ENCODE data around the gene MED14. TPM values are rescaled to one million over a fixed set of nuclear protein-coding genes. Genes with fewer than 3 reads are reported as not detected.

Gene MED14
- total RNA-seq, 1 donor: 34.7 TPM

DNA sequence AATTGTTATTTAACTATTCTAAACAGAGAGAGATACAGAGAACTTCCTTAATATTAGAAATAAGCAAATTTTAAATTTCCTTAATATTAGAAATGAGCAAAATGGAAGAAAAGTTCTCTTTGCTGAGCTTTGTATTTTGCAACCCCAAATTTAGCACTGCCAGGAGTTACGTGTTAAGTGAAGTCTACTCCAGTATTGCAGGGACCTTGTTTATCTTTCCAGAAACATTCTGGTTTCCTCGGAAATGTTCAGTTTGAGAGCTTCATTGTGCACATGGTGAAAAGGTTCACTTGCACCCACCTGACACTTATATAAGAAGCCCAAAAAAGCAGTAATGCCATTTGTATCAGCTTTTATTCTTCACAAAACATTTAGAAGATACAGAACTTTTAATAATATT, 81.8 kb downstream of the MED14 start:
- TF ChIP-seq, protein P1, sequence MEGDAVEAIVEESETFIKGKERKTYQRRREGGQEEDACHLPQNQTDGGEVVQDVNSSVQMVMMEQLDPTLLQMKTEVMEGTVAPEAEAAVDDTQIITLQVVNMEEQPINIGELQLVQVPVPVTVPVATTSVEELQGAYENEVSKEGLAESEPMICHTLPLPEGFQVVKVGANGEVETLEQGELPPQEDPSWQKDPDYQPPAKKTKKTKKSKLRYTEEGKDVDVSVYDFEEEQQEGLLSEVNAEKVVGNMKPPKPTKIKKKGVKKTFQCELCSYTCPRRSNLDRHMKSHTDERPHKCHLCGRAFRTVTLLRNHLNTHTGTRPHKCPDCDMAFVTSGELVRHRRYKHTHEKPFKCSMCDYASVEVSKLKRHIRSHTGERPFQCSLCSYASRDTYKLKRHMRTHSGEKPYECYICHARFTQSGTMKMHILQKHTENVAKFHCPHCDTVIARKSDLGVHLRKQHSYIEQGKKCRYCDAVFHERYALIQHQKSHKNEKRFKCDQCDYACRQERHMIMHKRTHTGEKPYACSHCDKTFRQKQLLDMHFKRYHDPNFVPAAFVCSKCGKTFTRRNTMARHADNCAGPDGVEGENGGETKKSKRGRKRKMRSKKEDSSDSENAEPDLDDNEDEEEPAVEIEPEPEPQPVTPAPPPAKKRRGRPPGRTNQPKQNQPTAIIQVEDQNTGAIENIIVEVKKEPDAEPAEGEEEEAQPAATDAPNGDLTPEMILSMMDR (IDR thresholded peaks at IDR 0.05; ENCODE audit: extremely low read depth, low read depth, low read length): no peak
- Histone ChIP-seq H3K4me1 (ENCODE audit: insufficient read depth, low read length) (no peaks in the 10 kb centered on the region), H2AFZ (ENCODE audit: low read length) (no peak overlapping the region), H3K27ac (ENCODE audit: low read depth, low read length) (no peak overlapping the region), H3K27me3 (ENCODE audit: insufficient read depth, low read length) (peaks cover 4% of the 10 kb centered on the region), H3K79me2 (ENCODE audit: insufficient read depth, low read length) (no peaks in the 10 kb centered on the region), H3K4me2 (ENCODE audit: insufficient read depth, low read length) (no peak overlapping the region), H3K9me3 (ENCODE audit: low read depth, low read length) (no peaks in the 10 kb centered on the region), H3K36me3 (ENCODE audit: insufficient read depth, low read length) (peaks cover 10% of the 10 kb centered on the region), H3K4me3 (ENCODE audit: insufficient read depth, low read length) (no peak overlapping the region), H4K20me1 (ENCODE audit: insufficient read depth, low read length) (no peaks in the 10 kb centered on the region)
- no peak for DNase-seq (ENCODE audit: insufficient read length, low spot score, missing footprints)

DNA sequence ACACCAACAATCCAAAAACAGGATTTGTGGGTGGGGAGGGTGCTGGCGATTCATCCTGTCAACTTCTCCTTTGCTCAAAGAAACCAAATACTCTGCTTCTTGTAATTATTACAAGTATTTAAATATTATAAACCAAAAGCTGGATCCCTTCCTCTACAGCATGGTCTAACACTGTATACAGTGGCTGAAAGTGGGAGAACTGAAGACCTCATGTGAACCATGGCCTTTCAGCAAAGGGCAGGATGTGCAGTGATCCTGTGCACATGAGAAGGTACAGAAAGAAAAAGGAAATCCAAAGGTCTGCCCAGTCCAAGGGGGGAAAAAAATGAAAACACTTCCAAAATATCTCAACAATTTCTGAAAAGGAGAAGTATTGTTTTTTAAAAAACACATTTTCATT, 82.7 kb downstream of the MED14 start:
- no peak for DNase-seq (ENCODE audit: insufficient read length, low spot score, missing footprints)
- H3K36me3 ChIP-seq (ENCODE audit: insufficient read depth, low read length): peaks cover 10% of the 10 kb centered on the region
- H3K4me1 ChIP-seq (ENCODE audit: insufficient read depth, low read length): peaks cover 5% of the 10 kb centered on the region
- H3K4me3 ChIP-seq (ENCODE audit: insufficient read depth, low read length): no peak overlapping the region
- H2AFZ ChIP-seq (ENCODE audit: low read length): no peak overlapping the region
- no peaks in the 10 kb centered on the region for H3K79me2 ChIP-seq (ENCODE audit: insufficient read depth, low read length)
- H3K27ac ChIP-seq (ENCODE audit: low read depth, low read length): no peak overlapping the region
- peaks cover 4% of the 10 kb centered on the region for H3K27me3 ChIP-seq (ENCODE audit: insufficient read depth, low read length)
- no peak overlapping the region for H3K4me2 ChIP-seq (ENCODE audit: insufficient read depth, low read length)
- H3K9me3 ChIP-seq (ENCODE audit: low read depth, low read length): no peaks in the 10 kb centered on the region
- TF ChIP-seq, protein P1 (IDR thresholded peaks at IDR 0.05; ENCODE audit: extremely low read depth, low read depth, low read length): no peak
- H4K20me1 ChIP-seq (ENCODE audit: insufficient read depth, low read length): no peaks in the 10 kb centered on the region

DNA sequence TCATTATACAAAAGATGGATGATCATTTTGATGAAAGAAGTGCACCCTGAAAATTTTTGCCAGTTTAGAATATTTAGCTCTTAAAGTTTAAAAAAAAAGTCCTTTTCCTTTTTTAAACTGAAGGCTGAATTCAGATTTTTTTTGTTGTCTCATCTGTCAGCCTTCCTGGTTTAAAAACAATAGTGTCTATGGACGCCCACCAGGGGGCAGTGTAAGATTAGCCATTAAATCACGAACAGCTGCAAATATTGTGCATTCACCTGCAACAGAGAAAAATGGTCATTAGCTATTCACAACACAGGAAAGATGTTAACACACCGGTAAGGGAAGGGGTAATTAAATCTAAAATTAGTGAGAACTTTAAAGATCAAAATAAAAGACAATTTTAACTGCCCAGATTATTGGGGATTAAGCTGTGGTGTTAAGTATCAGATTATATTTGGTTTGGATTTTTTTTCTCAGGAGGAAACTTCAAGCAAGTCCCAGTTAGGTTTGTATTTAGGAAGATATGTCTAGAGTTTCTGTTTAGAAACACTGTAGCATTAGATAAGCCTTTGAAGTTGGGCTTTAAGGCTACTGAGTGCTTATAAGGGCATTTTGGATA, 83.6 kb downstream of the MED14 start:
- Histone ChIP-seq H3K4me3 (ENCODE audit: insufficient read depth, low read length) (no peak overlapping the region), H3K79me2 (ENCODE audit: insufficient read depth, low read length) (peaks cover 6% of the 10 kb centered on the region), H3K9me3 (ENCODE audit: low read depth, low read length) (no peaks in the 10 kb centered on the region), H2AFZ (ENCODE audit: low read length) (no peak overlapping the region), H3K27ac (ENCODE audit: low read depth, low read length) (no peak overlapping the region), H3K4me1 (ENCODE audit: insufficient read depth, low read length) (peaks cover 6% of the 10 kb centered on the region), H3K27me3 (ENCODE audit: insufficient read depth, low read length) (peaks cover 4% of the 10 kb centered on the region), H4K20me1 (ENCODE audit: insufficient read depth, low read length) (no peaks in the 10 kb centered on the region), H3K4me2 (ENCODE audit: insufficient read depth, low read length) (no peak overlapping the region), H3K36me3 (ENCODE audit: insufficient read depth, low read length) (peaks cover 10% of the 10 kb centered on the region)
- TF ChIP-seq, protein P1 (IDR thresholded peaks at IDR 0.05; ENCODE audit: extremely low read depth, low read depth, low read length): peak; percentile 76
- DNase-seq (ENCODE audit: insufficient read length, low spot score, missing footprints): peak; percentile 77

DNA sequence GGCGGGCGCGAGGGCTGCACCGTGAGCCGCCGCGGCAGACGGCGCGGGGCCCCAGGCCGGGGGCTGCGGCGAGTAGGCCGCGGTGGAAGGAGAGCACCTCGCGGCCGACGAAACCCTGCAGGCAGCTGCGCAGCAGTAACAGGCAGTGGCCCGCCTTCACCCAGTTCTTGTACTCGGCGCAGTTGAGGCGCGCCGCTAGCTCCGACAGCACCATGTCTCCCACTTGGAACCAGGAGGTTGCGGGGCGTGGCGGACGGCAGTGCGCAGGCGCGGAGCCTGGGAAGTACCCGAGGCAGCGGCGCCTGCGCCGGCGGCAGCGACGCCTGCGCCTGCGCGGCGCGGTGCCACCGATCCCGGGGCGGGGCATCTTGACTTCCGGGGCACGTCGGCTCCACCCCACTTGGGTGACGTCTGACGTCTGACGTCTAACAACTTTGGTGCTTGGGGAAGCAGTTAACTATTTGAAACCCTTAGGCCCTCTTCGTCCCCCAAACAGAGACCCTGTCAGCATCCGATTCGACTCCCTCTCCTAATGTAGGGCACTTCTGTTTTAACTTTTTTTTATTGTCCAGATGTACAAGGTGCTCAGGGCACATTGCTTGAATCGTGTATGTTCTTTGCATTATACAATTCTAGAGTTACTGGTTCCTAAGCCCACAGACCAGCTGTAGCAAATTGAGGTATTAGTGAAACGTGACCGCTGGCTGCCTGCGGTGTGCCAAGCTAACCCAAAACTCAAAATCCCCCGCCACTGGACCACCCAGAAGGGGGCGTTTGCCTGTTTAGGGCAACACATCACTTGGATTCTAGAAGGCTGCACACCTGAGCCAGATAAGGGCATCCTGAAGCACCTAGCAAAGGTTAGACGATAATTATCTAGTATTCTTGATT, 87.8 kb downstream of the MED14 start, which contains the start of gene CXorf38:
CXorf38 (minus strand) TSS at position 255 of the 891 bp plus-strand sequence; CDS start at position 214, 41 bp downstream.
- peak within 1 kb of the TSS; percentile 84 for H3K4me3 ChIP-seq (ENCODE audit: insufficient read depth, low read length)
- H3K9me3 ChIP-seq (ENCODE audit: low read depth, low read length): no peaks in the 10 kb centered on the region
- no peaks in the 10 kb centered on the region for H3K27me3 ChIP-seq (ENCODE audit: insufficient read depth, low read length)
- H3K36me3 ChIP-seq (ENCODE audit: insufficient read depth, low read length): no peaks in the 10 kb centered on the region
- peaks cover 34% of the 10 kb centered on the region for H3K79me2 ChIP-seq (ENCODE audit: insufficient read depth, low read length)
- peak within 1 kb of the TSS; percentile 79 for H3K27ac ChIP-seq (ENCODE audit: low read depth, low read length)
- peak within 1 kb of the TSS; percentile 76 for H2AFZ ChIP-seq (ENCODE audit: low read length)
- H4K20me1 ChIP-seq (ENCODE audit: insufficient read depth, low read length): peaks cover 8% of the 10 kb centered on the region
- H3K4me2 ChIP-seq (ENCODE audit: insufficient read depth, low read length): peak within 1 kb of the TSS; percentile 91
- TF ChIP-seq, protein P1 (IDR thresholded peaks at IDR 0.05; ENCODE audit: extremely low read depth, low read depth, low read length): no peak
- peaks cover 28% of the 10 kb centered on the region for H3K4me1 ChIP-seq (ENCODE audit: insufficient read depth, low read length)
- DNase-seq (ENCODE audit: insufficient read length, low spot score, missing footprints): peak; percentile 97

Measured in osteoblast (primary cell).